Hepatocyte (in vitro differentiated cells): ENCODE data around the gene GRIK4.

Experiments used
- CTCF ChIP-seq: fragments of 200-600 bp; sonication (generic); IDR thresholded peaks from 2 replicates; pipeline ENCODE4 v1.5.1; 2016; ENCODE audit warnings: antibody characterized with exemption, mild to moderate bottlenecking; ENCODE audit not compliant: poor library complexity
- EZH2phosphoT487 ChIP-seq: fragments of 200-600 bp; sonication (generic); IDR thresholded peaks from one replicate; pipeline ENCODE4 v1.6.1; 2018; ENCODE audit warnings: antibody characterized with exemption, mild to moderate bottlenecking, low read depth, moderate library complexity; ENCODE audit not compliant: unreplicated experiment, severe bottlenecking

DNA sequence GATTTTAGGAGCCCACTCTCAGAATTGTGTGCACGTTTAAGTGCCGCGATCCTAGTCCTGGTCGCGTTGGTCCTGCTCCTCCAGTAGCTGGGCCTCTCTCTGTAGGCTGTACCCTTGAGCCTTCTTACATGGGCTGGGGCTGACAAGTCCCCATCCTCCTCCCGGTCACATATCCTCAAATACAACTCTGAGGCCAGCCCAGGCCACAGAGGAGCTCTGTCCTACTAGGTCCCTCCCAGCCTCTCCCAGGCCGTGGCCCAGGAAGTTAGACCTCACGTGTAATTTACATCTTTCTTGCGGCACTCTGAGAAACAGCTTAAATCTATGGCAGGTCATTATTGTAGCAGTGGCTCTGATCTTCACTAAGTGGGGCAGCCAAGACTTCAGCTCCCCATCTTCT lies 305.2 kb downstream of the GRIK4 start:
- TF ChIP-seq EZH2phosphoT487, result no peak
- TF ChIP-seq CTCF, result no peak
